ENCODE data around the gene EREG.
"Not testable (repeated sequence)": the region's sequence is repeated elsewhere in the genome, so short reads cannot be mapped to it uniquely, and the experiment has no call there.

Gene EREG, protein sequence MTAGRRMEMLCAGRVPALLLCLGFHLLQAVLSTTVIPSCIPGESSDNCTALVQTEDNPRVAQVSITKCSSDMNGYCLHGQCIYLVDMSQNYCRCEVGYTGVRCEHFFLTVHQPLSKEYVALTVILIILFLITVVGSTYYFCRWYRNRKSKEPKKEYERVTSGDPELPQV

DNA sequence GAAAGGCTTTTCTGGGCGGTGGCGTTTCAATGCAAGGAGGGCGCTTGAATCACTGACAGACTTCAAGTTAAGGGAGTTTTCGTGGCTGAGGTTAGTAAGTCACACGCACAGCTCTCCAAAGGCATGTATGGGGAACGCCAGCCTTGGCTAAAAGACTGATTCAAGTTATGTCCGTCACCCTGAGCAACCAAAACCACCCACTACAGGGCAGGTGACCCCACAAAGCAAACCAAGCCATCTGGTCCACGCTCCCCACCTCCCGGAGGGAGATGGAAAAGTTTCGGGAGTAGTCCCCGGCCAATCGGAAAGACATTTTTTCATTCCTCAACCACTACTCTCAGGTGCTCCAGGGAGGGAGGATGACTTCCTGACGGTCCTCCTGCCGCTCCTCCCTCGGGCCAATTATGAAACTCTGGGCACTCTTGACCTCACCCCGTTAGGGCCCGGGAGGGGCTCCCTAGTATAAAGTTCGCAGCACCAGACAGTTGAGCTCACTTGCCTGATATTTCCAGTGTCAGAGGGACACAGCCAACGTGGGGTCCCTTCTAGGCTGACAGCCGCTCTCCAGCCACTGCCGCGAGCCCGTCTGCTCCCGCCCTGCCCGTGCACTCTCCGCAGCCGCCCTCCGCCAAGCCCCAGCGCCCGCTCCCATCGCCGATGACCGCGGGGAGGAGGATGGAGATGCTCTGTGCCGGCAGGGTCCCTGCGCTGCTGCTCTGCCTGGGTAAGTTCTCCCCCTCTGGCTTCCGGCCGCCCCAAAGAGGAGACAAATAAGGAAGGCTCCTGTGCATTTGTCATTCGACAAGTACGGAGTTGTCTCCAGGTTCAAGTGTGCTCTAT, at the start of gene EREG:
TSS of gene EREG (plus strand) at position 494 of the 840 bp plus-strand sequence. CDS start at position 658, 164 bp downstream.
- no peak for DNase-seq

GRCh38 chr4:74315376-74315775, 49.6 kb upstream of the EREG start:
- DNase-seq: no peak

- no peak for DNase-seq
Measured at GRCh38 chr4:74316397-74316796, 48.5 kb upstream of the EREG start.

DNA sequence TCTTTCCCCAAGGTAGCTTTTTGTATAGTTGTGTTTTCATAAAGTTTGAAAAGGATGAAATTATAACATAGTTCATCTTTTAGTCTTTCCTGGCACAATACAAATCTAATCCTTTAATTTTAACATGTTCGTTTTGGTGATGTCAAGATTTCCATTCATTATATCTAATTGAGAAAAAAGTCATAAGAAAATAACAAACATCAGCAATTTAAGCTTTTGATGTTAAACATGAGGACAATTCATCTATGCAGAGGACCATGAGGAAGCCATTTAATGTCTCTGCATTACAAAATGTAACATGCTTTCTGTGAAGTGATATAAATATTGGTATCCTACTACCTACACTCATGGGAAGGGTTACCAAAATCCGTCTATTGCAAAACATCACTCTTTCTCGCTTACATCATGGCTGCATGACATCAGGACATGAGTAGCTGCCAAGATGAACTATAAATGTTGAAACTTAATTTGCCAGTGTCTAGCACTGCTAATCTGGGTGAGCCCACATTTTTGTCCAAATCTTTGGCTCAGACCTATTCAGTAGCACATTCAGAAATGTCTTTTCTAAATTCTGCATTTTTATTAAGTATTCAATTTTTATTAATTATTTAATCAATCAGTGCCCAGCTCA, 47.2 kb upstream of the EREG start:
- no peak for DNase-seq

DNA sequence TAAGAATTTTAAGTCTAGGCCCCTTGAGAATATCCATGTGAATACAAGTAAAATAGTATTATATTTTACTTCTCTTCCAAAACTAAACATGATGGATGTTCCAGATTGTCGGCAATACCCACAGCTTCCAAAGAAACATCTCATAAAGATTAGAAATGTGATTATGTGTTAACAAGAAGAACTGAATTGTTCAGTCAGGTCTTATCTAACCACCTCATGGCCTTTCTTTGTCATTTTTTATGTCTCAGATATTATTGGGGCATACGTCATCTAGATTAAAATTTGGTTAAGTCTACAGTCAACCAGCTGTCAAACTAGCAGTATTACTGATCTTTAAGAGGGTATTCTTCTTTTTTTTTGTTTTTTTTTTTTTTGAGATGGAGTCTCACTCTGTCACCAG, 46.7 kb upstream of the EREG start:
- no peak for DNase-seq

DNA sequence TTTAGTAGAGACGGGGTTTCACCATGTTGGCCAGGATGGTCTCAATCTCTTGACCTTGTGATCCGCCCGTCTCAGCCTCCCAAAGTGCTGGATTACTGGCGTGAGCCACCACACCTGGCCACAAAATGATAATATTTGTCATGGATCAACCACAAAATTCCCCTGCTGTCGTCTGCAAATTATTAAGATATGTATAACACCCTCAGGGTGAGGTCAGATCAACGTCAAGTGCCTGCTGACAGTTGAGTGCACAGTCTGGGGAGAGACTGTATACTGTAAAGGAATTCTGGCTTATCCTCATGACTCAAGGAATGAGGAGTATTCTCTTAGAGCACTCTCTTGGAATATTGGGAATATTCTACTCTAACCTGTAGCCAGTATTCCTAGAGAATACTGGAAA, 45.5 kb upstream of the EREG start:
- no peak for DNase-seq

DNA sequence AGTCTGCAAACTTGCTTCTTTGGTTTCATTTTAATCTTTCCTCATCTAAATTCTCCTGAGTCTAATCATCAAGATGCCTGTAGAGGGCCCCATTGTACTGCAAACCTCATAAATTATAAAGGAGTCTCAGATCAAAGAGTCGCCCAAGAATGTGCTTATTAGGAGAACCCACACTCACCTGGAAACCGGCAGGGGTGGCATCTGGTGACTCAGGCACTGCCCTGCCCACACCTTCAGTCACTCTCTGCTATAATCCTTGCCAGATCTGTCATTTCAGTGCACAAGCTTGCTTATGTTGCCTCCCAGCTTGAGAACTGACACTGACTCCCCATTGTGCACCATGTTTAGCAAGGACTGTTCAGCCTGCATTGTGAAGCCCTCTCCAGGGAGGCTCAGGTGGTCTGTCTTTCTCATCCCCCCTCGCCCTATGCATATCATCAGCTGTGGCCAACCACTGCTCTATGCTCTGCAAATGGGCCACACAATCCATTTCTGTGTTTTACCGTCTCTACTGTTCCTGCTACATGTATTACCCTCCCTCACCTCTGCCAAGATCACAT, 44.3 kb upstream of the EREG start:
- peak; percentile 68 for DNase-seq

DNA sequence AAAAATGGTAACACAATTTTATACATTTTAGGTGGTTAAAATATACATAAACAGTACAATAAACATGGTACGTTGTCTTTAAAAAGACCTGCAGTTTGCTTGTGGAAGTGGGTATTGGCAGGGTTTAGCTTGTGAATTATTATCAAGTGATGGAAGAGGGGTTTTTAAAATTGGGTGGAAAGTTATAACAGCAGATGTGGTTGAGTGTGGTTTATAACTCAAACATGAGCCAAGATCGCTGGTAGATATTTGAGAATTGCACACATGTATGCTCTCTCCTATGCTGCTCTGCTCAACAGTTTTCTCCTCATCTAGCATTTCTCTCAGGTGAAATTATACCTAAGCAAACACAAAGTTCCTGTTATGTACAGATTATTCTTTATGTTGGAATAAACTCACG, 42.6 kb upstream of the EREG start:
- no peak for DNase-seq

DNA sequence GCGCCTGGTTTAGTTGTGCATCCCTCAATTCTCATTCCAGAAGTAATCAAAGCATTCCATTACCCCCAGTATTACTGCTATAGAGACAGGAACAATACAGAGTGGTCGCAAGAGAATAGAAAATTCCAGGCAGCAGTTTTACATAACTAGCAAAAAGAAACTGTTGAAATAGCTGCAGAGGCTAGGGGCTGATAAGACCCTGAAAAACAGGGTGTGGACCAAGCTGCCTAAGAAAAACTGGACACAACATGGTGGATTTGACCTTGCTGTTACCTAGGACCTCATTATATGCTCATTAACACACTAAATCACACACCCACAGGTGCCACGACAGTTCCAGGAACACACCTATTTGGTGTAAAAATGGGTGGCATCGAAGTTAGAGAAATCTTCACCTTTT, 41.3 kb upstream of the EREG start:
- no peak for DNase-seq

GRCh38 chr4:74324262-74324661, 40.7 kb upstream of the EREG start:
- DNase-seq: no peak

- no peak for DNase-seq
Measured at GRCh38 chr4:74325886-74326285, 39.1 kb upstream of the EREG start.

DNA sequence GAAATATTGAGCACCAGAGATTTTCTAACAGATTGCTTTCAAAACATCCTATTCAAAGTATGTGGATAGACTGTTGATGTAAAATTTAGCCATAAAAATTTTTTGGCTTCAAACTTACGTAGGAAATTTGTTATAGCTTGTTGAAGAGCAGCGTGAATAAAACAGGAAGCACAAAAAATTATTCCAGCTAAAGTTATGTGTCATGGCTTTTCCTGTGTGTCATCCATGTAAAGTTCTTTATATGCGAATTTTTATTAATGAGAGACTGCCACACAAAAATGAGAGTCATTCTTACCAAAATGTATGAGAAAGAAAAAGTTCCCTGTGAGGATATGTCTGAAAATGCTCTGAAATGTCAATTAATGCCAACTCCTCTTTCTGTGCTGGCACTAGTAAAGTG, 37.2 kb upstream of the EREG start:
- DNase-seq: no peak

GRCh38 chr4:74328501-74328900, 36.4 kb upstream of the EREG start:
- no peak for DNase-seq

DNA sequence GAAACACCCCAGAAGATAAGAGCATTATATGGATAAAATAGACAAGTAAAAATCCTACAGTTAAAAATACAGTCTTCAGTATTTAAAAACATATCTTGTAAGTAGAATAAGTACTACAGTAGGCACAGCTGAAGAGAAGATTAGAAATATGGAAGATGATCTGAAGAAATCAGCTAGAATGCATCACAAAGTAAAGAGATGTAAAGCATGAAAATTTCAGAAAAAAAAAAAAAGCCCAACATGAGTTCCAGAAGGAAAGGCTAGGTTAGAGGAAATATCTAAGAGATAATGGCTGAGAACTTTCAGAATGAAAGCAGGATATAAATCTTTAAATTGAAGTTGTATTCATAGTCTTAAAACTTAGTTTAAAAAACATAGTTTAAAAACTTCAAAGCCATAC, 35.6 kb upstream of the EREG start:
- no peak for DNase-seq

DNA sequence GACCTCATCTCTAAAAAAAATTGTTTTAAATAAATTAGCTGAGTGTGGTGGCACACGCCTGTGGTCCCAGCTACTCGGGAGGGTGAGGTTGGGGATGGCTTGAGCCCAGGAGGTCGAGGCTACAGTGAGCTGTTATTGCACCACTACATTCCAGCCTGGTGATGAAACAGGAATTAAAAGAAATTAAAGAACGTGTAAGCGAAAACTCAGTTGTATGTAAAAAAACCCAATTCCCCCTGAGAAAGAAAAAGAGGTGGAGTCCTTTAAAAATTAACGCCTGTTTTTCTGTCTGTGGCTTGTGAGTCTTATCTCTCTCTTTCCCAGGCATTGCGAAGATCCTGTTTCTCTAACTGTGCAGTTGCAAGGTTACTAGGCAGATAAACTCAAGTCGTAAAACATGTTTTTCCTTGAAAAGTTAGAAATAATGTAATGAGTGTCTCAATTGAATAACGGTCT, 34.6 kb upstream of the EREG start:
- DNase-seq: no peak

DNA sequence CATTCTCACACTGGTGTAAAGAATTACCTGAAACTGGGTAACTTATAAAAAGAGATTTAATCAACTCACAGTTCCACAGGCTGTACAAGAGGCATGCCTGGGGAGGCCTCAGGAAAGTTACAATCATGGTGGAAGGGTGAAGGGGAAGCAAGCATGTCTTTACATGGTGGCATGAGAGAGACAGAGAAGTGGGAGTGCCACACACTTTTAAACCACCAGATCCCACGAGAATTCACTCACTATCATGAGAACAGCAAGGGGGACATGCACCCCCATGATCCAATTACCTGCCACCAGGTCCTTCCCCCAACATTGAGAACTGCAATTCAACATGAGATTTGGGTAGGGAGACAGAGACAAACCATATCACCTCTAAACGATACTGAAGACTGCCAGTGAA, 33.7 kb upstream of the EREG start:
- DNase-seq: no peak

DNA sequence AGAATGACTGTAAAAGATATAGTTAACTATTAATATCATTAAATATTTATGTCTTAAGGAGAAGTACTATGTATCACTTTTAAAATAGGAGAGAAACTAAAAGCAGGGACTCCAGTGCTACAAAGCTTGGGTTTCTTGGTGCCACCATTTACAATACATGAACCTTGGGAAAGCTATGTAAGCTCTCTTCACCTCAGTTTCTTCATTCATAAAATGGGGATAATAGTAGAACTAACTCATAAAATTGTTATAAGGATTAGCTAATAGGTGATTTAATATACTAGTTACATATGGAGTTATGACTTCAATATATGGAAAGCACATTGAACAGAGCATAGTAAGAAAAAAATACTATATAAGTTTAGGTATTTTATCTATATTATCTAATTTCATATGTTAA, 33.0 kb upstream of the EREG start:
- DNase-seq: no peak

DNA sequence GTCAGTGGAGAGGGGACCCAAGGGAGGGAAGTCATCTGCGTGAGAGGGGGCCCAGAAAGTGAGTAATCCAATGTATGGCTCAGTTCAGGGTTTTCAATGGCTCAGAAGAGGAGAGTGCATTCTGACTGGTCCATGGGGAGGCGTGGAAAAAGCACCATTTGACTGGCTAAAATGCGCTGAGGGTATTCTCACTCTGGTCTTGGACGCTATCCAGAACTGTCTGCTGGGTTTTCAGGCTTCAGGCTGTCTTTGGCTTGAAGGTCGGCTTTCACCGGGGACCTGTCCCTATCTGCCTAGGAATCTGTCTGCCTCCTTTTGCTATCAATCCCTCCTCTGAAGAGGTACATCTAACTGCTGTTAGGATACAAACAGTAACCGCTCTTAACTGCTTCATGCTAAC, 30.3 kb upstream of the EREG start:
- DNase-seq: no peak

- no peak for DNase-seq
Measured at GRCh38 chr4:74335341-74336021, 29.5 kb upstream of the EREG start.

- no peak for DNase-seq
Measured at GRCh38 chr4:74338792-74339333, 26.1 kb upstream of the EREG start.

GRCh38 chr4:74339501-74339900, 25.4 kb upstream of the EREG start:
- DNase-seq: no peak

DNA sequence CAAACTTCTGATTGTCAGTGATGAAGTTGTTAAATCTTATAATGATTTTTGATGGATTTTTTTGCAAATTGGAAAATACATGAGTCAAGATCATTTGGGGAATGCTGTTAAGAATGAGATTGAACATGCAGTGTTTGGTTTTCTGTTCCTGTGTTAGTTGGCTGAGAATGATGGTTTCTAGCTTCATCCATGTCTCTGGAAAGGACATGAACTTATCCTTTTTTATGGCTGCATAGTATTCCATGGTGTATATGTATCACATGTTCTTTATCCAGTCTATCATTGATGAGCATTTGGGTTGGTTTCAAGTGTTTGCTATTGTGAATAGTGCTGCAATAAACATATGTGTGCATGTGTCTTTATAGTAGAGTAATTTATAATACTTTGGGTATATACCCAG, 24.5 kb upstream of the EREG start:
- not testable (repeated sequence) for DNase-seq

GRCh38 chr4:74344031-74344430, 20.9 kb upstream of the EREG start:
- no peak for DNase-seq

Measured in DMS79 (cell line).